Common myeloid progenitor, CD34-positive (primary cell): ENCODE results near the gene ETFB.

Source experiments
- CTCF ChIA-PET: fragments of 350-600 bp; sonication (Branson Sonifier 250); formaldehyde crosslinking; loops from one replicate; lab custom pipeline; 2021; ENCODE audit warnings: antibody characterized with exemption; lab: Charles Lee
- POLR2A ChIA-PET: fragments of 350-600 bp; sonication (Branson Sonifier 250); formaldehyde crosslinking; loops from one replicate; lab custom pipeline; 2021; ENCODE audit warnings: antibody characterized with exemption; lab: Charles Lee
- DNase-seq, 3 donors: peaks; one replicate each; pipeline versions ENCODE4 v3.0.0 to v3.0.0-alpha.2; 2013
- H3K27ac ChIP-seq, 2 experiments: 1 replicate in 1 of 2; 2 replicates in 1 of 2; pipeline ENCODE4 v1.7.0; 2013; ENCODE audit warnings: inconsistent platforms in 2 of 2, low read length in 2 of 2, mild to moderate bottlenecking in 2 of 2, low read depth in 1 of 2, moderate library complexity in 1 of 2; ENCODE audit not compliant: severe bottlenecking in 2 of 2, insufficient read depth in 1 of 2, poor library complexity in 1 of 2
- H3K27me3 ChIP-seq, 5 experiments: replicated peaks in 2 of 5; 1 replicate in 3 of 5; 2 replicates in 2 of 5; pipeline versions ENCODE4 v1.6.1 to v1.7.0; 2013; ENCODE audit warnings: low read length in 4 of 5, mild to moderate bottlenecking in 2 of 5, moderate library complexity in 2 of 5, inconsistent platforms in 1 of 5; ENCODE audit not compliant: insufficient read depth in 5 of 5, control insufficient read depth in 4 of 5
- H3K36me3 ChIP-seq, 4 experiments: 1 replicate in 2 of 4; 2 replicates in 2 of 4; pipeline versions ENCODE4 v1.6.1 to v1.7.0; 2013; ENCODE audit warnings: low read length in 3 of 4, control low read depth in 1 of 4, mild to moderate bottlenecking in 1 of 4; ENCODE audit not compliant: control insufficient read depth in 4 of 4, insufficient read depth in 4 of 4
- H3K4me1 ChIP-seq, 4 experiments: 1 replicate in 3 of 4; 2 replicates in 1 of 4; pipeline versions ENCODE4 v1.6.1 to v1.7.1; 2013; ENCODE audit warnings: low read length in 3 of 4, mild to moderate bottlenecking in 3 of 4, control low read depth in 1 of 4, inconsistent platforms in 1 of 4, moderate library complexity in 1 of 4; ENCODE audit not compliant: control insufficient read depth in 4 of 4, insufficient read depth in 4 of 4; ENCODE audit errors: control extremely low read depth in 1 of 4
- H3K4me3 ChIP-seq, 7 experiments: 1 replicate in 4 of 7; 2 replicates in 3 of 7; pipeline versions ENCODE4 v1.5.1 to v1.7.0; 2013; ENCODE audit warnings: mild to moderate bottlenecking in 7 of 7, low read length in 6 of 7, moderate library complexity in 6 of 7, inconsistent platforms in 2 of 7, low read depth in 2 of 7, control low read depth in 1 of 7; ENCODE audit not compliant: insufficient read depth in 4 of 7, control insufficient read depth in 1 of 7; ENCODE audit errors: extremely low read depth in 1 of 7
- H3K9me3 ChIP-seq, 5 experiments: 1 replicate in 4 of 5; 2 replicates in 1 of 5; pipeline versions ENCODE4 v1.6.1 to v1.7.1; 2013; ENCODE audit warnings: low read length in 4 of 5, mild to moderate bottlenecking in 2 of 5, inconsistent platforms in 1 of 5, low read depth in 1 of 5, moderate library complexity in 1 of 5; ENCODE audit not compliant: control insufficient read depth in 4 of 5, insufficient read depth in 2 of 5; ENCODE audit errors: control extremely low read depth in 1 of 5
- WGBS: methylation state at CpG from one replicate; pipeline ENCODE4 v1.1.5; 2013; ENCODE audit not compliant: insufficient coverage; 5-methylcytosine and 5-hydroxymethylcytosine counted together

ETFB gene

DNA sequence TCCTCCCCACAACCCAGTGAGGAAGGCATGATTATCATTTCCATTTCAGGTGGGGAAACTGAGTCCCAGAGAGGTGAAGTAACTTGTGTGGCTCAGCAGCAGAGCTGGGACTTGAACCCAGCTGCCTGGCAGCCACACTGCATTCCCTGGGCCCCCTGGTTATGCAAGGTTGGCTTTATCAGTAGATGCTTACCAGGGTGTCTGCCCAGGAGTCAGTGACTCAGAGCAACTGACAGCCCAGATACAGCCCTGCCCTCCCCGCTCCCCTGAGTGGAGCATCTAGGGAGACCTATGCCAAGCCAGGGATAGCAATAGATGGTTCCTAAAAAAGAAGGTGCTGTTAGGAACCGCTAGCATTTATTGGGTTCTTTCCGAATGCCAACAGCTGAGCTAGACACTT lies 48.8 kb downstream of the ETFB start:
- POLR2A ChIA-PET: no interaction called here
- Histone ChIP-seq H3K27me3 (peaks cover 0 to 10% (median 3%) of the 10 kb centered on the region in 5 experiments), H3K9me3 (peaks cover 0 to 5% (median 0%) of the 10 kb centered on the region in 5 experiments), H3K27ac (no peak overlapping the region), H3K36me3 (no peaks in the 10 kb centered on the region), H3K4me1 (peaks cover 0 to 11% (median 10%) of the 10 kb centered on the region in 4 experiments), H3K4me3 (no peak overlapping the region)
- WGBS: 97% methylated on average over 3 of the region's 3 CpGs
- CTCF ChIA-PET: no interaction called here
- DNase-seq: no peak

DNA sequence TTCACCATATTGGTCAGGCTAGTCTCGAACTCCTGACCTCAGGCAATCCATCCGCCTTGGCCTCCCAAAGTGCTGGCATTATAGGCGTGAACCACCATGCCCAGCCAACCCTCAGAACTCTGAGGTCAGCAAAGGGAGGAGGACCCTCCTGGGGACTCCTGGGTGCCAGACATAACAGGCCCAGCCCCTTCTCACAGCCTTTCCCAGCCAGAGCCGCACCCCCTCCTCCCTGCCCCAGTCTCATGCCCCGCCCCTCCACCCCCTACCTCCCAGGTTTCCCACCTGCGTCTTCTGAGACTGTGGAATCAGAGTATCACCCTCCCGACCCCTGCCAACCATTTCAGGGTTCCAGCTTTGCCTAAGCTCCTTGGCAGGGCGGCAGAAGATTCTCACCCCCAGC lies 49.5 kb downstream of the ETFB start:
- no peaks in the 10 kb centered on the region for H3K36me3 ChIP-seq
- ChIA-PET POLR2A (no interaction called here), CTCF (interaction anchor here (1.9 kb wide), 1 partner anchor 25 kb away, joined by 6 read pairs; no protein-coding TSS in a partner anchor)
- H3K9me3 ChIP-seq: peaks cover 0 to 5% (median 0%) of the 10 kb centered on the region in 5 experiments
- H3K27ac ChIP-seq: no peak overlapping the region
- H3K4me1 ChIP-seq: peaks cover 0 to 11% (median 10%) of the 10 kb centered on the region in 4 experiments
- WGBS: 98% methylated on average over 6 of the region's 8 CpGs
- no peak for DNase-seq
- H3K27me3 ChIP-seq: peaks cover 2 to 13% (median 9%) of the 10 kb centered on the region in 5 experiments
- no peak overlapping the region for H3K4me3 ChIP-seq

DNA sequence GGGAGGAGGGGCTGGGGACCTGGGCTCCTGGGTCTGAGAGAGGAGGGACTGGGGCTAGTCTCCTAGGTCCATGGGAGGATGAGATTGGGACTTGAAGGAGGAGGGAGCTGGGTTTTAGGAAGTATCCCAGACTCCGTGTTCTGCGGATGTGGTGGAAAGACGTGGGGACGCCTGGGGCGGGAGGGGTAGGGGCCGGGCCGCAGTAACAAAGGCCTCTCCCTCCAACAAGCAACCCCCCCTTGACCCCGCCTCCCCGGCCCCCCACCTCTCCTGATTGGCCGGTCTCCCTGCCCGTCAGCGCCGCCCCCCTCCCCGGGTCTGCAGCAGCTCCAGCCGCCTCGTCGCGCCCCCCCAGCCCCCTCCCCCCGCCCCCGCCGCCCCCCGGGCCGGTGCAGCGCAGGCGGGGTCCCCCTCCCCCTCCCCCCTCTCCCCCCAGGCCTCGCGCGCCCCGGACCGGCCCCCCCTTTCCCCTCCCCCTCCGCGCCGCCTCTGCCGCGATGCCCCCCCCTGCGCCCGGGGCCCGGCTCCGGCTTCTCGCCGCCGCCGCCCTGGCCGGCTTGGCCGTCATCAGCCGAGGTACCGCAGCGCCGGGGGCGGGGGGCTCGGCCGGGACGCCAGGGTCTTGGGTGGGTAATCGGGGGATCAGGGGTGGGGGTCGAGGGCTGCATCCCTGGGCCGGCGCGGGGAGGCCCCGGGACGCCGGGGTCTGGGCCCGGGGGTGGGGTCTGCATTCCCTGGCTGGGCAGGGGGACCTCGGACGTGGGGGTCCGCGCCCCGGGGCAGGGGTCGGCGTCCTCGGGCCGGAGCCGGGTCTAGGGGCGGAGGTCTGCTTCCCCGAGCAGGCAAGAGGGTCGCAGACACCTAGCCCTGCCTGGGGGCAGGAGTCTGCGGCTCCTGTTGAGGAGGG lies 54.6 kb downstream of the ETFB start, which contains the start of gene IGLON5:
Gene IGLON5 (plus strand): TSS at position 294 of the 907 bp plus-strand sequence. CDS start 204 bp downstream, at position 498.
- DNase-seq: no peak
- ChIA-PET CTCF (interaction anchor here (2.3 kb wide), 1 partner anchor 13 kb away, joined by 6 read pairs; no protein-coding TSS in a partner anchor), POLR2A (no interaction called here)
- H3K4me1 ChIP-seq: peaks cover 0 to 11% (median 10%) of the 10 kb centered on the region in 4 experiments
- H3K4me3 ChIP-seq: no peak within 1 kb of the TSS
- H3K27ac ChIP-seq: no peak within 1 kb of the TSS
- peaks cover 2 to 32% (median 11%) of the 10 kb centered on the region in 5 experiments for H3K27me3 ChIP-seq
- H3K9me3 ChIP-seq: peaks cover 1 to 23% (median 11%) of the 10 kb centered on the region in 5 experiments
- 29% methylated on average over 23 of the region's 76 CpGs for WGBS
- no peaks in the 10 kb centered on the region for H3K36me3 ChIP-seq

DNA sequence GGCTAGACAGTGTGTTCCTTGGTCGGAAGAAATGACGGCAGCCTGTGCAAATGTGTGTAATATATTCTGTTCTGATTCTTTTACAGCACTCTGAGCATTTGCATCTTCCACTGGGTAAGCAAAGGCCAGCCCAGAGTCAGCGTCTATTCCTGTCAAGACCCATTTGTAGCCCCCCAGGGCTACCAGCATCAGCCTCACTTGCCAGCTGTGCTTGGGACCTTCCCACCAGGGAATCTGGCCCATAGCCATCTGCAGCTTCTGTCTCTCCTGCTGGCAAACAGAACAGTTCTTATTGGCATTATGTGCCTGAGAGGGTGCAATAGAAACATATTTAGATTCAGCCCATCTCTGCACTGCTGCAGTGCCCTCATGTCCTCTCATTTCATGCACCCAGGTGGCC lies 60.7 kb downstream of the ETFB start:
- Histone ChIP-seq H3K4me1 (no peaks in the 10 kb centered on the region), H3K36me3 (no peaks in the 10 kb centered on the region), H3K4me3 (no peak overlapping the region), H3K9me3 (peaks cover 5 to 38% (median 22%) of the 10 kb centered on the region in 5 experiments), H3K27me3 (peaks cover 0 to 20% (median 4%) of the 10 kb centered on the region in 5 experiments), H3K27ac (no peak overlapping the region)
- 100% methylated on average over 1 of the region's 3 CpGs for WGBS
- POLR2A ChIA-PET: no interaction called here
- no peak for DNase-seq
- CTCF ChIA-PET: interaction anchor here (1.2 kb wide), 1 partner anchor 9 kb away, joined by 4 read pairs; no protein-coding TSS in a partner anchor

DNA sequence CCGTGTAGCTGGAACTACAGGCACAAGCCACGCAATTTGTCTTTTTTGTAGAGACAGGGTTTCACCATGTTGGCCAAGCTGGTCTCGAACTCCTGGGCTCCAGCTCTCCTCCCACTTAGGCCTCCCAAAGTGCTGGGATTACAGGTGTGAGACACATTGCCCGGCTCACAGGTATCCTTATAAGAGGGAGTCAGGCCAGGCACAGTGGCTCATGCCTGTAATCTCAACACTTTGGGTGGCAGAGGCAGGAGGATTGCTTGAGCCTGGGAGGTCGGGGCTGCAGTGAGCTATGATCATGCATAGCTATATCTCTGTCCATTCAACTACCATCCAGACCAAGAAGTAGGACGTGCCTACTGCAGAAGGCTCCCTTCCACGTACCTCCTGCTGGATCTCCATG lies 64.9 kb downstream of the ETFB start:
- Histone ChIP-seq H3K36me3 (no peaks in the 10 kb centered on the region), H3K27ac (no peak overlapping the region), H3K4me3 (no peak overlapping the region), H3K27me3 (peaks cover 0 to 4% (median under 1%) of the 10 kb centered on the region in 5 experiments), H3K4me1 (no peaks in the 10 kb centered on the region), H3K9me3 (peaks cover 3 to 17% (median 11%) of the 10 kb centered on the region in 5 experiments)
- CTCF ChIA-PET: interaction anchor here (0.9 to 1.3 kb wide), 2 partner anchors 9 to 14 kb away, joined by 3 to 4 read pairs; no protein-coding TSS in a partner anchor
- POLR2A ChIA-PET: no interaction called here
- WGBS: 96% methylated on average over 7 of the region's 7 CpGs
- no peak for DNase-seq

DNA sequence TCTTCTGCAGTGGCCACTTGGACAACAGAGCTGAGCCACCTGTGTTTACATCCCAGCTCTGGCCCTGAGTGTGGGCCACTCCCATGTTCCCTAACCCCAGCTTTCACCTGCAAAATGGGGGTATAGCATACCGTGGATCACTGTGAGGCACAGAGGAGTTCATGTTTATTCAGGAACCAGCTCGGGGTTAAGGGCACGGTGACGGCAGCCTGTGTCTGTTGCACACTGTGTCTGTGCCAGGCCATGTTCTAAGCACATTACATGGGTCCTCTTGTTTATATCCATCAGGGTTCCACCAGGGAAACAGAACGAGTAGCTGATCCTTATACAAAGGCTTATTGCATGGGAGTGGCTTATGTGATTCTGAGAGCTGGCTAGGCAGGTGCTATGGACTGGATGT lies 68.8 kb downstream of the ETFB start:
- Histone ChIP-seq H3K36me3 (no peaks in the 10 kb centered on the region), H3K4me3 (no peak overlapping the region), H3K9me3 (no peaks in the 10 kb centered on the region), H3K4me1 (no peaks in the 10 kb centered on the region), H3K27me3 (peaks cover 0 to 4% (median 2%) of the 10 kb centered on the region in 5 experiments), H3K27ac (no peak overlapping the region)
- 97% methylated on average over 5 of the region's 5 CpGs for WGBS
- no peak for DNase-seq
- ChIA-PET POLR2A (interaction anchor here (0.6 kb wide), 1 partner anchor 68 kb away, joined by 3 read pairs; no protein-coding TSS in a partner anchor), CTCF (interaction anchor here (0.6 to 2.5 kb wide), 4 partner anchors 9 to 54 kb away, joined by 3 to 6 read pairs (median 3); no protein-coding TSS in a partner anchor)
